Stimulated activated CD4-positive, alpha-beta T cell treated with anti-CD3 and anti-CD28 coated beads, Interleukin-4, amount 100 ng/mL, for 4 hours (primary cell): ENCODE data around the gene HIGD1B.

ENCODE experiments used
- DNase-seq, 2 experiments: peaks; one replicate each; pipeline ENCODE4 v3.0.0-alpha.2; 2020

HIGD1B gene

GRCh38 chr17:44840274-44840673 lies 7.4 kb upstream of the HIGD1B start:
- no peak for DNase-seq

- no peak for DNase-seq
Measured at GRCh38 chr17:44840936-44841335, 6.7 kb upstream of the HIGD1B start.

GRCh38 chr17:44842748-44843147 lies 4.9 kb upstream of the HIGD1B start:
- DNase-seq: no peak

GRCh38 chr17:44844390-44844830 lies 3.3 kb upstream of the HIGD1B start:
- DNase-seq: no peak

GRCh38 chr17:44846206-44846605 lies 1.5 kb upstream of the HIGD1B start:
- no peak for DNase-seq

GRCh38 chr17:44848257-44848795 lies 643 bp downstream of the HIGD1B start:
- no peak for DNase-seq

GRCh38 chr17:44848961-44849489 lies 1.3 kb downstream of the HIGD1B start:
- no peak for DNase-seq

GRCh38 chr17:44850025-44850424 lies 2.3 kb downstream of the HIGD1B start:
- DNase-seq: no peak

- DNase-seq: no peak
Measured at GRCh38 chr17:44850612-44851011, 2.9 kb downstream of the HIGD1B start.

GRCh38 chr17:44854192-44854591 lies 6.5 kb downstream of the HIGD1B start:
- no peak for DNase-seq

GRCh38 chr17:44859701-44860100 lies 12.0 kb downstream of the HIGD1B start:
- no peak for DNase-seq

- DNase-seq: no peak
Measured at GRCh38 chr17:44862278-44862914, 14.7 kb downstream of the HIGD1B start.

- DNase-seq: no peak
Measured at GRCh38 chr17:44863061-44863918, 15.6 kb downstream of the HIGD1B start.

- no peak for DNase-seq
Measured at GRCh38 chr17:44864831-44865230, 17.1 kb downstream of the HIGD1B start.

GRCh38 chr17:44865231-44865660 lies 17.6 kb downstream of the HIGD1B start:
- DNase-seq: peak; percentile 54 to 56

- no peak for DNase-seq
Measured at GRCh38 chr17:44865931-44866330, 18.2 kb downstream of the HIGD1B start.

GRCh38 chr17:44867841-44868240 lies 20.2 kb downstream of the HIGD1B start:
- DNase-seq: no peak

- no peak for DNase-seq
Measured at GRCh38 chr17:44871556-44871955, 23.9 kb downstream of the HIGD1B start.

GRCh38 chr17:44872131-44872768 lies 24.6 kb downstream of the HIGD1B start:
- no peak for DNase-seq

GRCh38 chr17:44875761-44876160 lies 28.1 kb downstream of the HIGD1B start:
- DNase-seq: no peak

- DNase-seq: no peak
Measured at GRCh38 chr17:44877121-44877520, 29.4 kb downstream of the HIGD1B start.

- DNase-seq: peak in 1 of 2 experiments; percentile 9
Measured at GRCh38 chr17:44878627-44879221, 31.0 kb downstream of the HIGD1B start.

GRCh38 chr17:44879376-44879775 lies 31.7 kb downstream of the HIGD1B start:
- DNase-seq: no peak
